GM10847 (cell line): Measurements from ENCODE around the gene FPR2.

Experiments used
- POLR2A ChIP-seq: IDR thresholded peaks from 2 replicates; pipeline ENCODE4 v1.6.1; 2011; ENCODE audit not compliant: insufficient read length; ENCODE audit errors: extremely low read depth

Gene FPR2

DNA sequence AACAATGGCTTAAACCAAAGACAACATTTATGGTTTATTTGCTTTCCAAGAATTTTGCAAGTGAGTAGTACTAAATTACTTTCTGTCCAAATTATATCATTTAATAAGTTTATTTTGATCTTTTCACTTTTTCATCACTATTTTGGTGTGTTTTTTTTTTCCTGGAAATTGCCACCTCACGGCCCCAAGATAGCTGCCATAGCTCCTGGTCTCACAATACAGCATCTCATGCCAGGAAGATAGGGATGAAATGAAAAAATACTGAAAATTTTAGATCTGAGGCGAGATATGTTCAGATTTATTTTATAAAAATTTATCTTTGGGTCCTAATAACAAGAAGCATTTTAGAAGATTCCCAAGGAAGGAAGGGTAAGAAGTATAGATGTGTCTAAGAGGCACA, 27.0 kb downstream of the FPR2 start:
- TF ChIP-seq POLR2A = no peak

DNA sequence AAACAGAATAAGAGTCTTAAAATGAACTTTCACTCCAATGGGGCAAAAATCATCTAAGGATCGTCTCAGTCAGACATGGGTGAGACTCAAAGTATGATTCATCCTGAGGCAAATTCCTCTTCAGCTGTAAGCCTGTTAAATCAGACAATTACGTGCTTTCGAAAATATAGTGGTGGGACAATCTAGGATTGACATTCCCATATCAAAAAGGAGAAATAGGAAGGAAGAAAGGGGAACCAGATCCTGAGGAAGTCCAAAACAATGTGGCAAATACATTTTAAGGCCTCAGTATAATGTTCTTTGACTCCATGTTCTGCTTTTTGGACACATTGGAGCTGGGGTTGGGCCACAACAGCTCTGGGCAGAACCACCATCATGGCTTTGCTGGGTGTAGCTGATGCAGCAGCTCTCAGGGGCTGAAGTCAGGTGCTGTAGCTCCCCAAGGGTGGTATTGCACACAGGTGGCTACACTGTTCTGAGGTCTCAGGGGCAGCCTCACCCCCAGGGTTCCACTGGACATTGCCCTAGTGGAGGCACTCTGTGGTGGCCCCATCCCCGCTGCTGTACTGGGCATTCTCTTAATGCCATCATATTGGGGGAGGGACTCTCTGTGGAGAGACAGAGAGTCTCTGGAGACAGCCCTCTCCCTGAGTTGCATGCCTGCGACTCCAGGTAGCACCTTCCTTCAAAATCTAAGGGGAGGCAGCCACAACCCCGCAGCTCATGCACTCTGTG, 28.2 kb downstream of the FPR2 start:
- no peak for TF ChIP-seq POLR2A

DNA sequence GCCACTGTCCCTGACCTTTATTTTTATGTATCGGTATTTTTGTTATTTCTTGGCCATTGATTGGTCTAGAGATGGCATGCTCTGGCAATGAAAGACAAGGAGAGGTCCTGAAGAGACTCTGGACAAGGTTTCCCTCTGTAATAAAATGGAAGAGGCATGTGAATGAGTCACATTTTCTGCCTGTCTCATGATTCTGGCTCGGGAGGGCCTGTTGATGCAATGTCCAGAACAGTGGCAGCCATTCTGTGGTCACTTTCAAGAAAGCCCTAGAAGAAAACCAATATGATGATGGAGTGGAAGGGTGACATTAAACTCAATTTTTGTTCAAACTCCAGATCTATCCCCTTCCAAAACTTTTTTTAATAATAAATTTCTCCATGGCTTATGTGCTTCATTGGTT, 32.0 kb downstream of the FPR2 start:
- TF ChIP-seq POLR2A = no peak

DNA sequence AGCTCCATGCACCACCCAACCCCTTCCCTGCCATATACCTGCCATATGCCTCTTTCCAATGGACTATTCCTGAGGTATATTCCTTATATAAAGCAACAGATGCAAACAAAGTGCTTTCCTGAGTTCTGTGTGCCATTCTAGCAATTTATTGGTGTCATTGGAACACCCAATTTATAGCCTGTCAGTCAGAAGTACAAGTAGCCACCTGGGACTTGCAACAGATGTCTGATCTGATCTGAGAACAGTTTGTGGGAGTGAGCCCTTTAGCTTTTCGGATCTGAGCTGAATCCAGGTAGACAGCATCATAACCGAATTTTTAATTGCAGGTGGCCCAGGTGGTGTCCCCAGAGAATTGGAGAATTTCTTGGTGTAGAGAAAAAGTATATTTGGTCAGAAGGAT, 33.0 kb downstream of the FPR2 start:
- TF ChIP-seq POLR2A = no peak

DNA sequence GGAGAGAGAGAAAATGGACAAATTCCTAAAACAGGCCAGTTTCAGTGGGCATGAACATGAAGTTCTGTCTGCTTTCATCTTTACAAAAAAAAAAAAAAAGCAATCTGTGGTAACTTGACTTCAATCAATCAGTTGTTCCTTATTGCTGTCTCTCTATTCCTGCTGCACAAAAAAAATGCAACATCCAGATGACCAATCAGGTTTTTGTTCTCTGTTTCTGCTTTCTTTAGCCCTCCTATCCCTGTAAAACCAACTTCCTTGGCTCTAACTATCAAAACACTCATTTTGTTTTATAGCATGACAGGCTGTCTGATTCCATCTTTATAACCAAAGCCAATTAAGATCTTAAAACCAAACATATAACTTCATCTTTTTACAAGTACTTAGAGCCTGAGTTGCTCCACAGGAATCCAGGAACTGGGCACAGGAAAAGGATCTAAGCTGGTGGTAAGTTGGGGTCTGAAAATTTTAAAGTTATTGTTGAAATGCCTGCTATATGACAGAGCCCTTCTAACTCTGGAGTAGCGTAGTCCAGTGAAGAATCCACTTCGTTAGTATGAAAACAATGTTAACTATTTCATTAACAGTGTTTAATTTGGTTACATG, 34.0 kb downstream of the FPR2 start, which contains the start of gene FPR3:
Gene FPR3, plus strand, starts transcription at position 273 of the 606 bp plus-strand sequence. CDS start 28,592 bp downstream, outside the sequence.
- TF ChIP-seq POLR2A = no peak

DNA sequence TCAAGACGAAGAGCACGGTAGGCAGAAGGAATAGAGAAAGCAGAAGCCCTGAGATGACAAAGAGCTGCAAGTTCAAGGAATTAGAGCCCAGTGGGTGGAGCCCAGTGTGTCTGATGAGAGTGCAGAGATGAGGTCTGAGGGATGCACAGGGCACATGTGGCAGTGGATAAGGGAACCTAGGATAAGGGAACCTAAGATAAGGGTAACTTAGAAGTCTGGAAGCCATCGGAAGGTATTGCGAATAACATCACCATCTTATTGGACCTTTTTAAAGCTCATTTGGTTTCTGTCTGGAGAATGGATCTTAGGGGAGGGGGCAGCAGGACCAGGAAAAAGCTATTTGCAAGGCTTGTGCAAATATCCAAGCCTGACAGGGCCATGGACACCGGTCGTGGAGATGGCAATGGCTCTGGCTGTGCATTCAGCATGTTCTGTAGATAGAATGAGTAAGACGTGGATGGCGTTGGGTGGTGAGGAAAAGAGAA, 35.3 kb downstream of the FPR2 start:
- TF ChIP-seq POLR2A = no peak

DNA sequence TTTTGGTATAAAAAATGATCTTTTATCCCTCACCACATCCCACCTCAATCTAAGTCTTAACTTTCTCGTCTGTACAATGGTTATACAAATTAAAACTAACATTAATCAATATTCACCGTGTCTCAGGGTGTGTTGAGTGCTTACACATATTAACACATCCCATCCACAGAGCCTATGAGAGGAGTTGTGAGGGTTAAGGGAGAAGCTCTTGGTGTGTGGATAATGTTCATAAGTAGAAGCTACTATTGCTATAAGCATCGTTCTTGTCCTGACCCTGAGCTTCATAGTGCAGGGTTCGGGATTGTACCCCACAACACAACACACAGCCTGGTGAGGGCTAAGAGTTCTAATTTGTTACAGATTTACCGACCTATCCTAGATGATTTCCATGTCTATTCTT, 36.5 kb downstream of the FPR2 start:
- no peak for TF ChIP-seq POLR2A

DNA sequence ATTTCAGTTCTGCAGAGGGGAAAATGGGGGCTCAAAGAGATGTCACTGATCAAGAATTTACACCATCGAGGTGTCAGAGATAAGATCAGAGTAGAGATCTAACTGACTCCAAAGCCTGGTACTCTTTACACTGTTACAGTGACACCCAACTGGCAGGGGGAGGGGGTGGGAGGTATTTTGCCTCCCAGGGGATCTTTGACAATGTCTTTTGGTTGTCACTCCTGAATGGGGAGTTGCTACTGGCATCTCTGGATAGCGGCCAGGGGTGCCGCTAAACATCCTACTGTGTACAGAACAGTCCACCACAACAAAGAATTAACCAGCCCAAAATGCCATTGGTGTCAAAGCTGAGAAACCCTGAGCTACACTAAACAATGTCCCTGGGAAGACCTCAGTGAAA, 37.1 kb downstream of the FPR2 start:
- no peak for TF ChIP-seq POLR2A

DNA sequence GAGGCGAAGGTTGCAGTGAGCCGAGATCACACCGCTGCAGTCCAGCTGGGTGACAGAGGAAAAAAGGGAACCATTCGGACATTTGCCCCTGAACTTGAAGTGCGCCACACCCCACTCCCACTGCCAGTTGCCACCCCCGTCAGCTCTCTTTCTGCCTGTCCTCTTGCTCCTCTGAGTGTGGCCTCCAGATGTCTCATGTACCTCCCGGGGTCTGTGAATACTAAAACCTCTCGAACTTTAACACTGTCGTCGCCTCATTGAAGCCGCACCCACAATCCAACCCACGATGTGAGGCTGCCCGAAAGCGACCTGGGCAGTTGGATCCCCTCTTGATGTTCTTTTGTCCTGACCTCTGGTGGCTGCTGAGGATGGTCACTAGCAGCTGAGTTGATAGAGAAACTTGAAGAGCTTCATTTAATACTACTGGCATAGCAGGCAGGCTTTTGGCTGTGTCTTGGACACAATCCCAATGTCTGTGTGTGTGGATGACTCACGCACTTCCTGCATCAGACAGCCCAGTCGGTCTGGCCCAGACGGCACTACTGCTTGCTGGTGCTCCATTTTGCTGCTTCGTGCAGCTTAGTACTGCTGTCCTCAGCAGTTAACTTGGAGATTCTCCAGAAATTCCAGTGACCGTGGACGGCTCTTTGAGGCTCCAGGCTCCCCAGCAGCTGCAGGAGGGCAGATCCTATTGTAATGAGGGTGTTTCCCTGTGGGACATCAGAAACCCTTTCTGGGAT, 38.2 kb downstream of the FPR2 start:
- no peak for TF ChIP-seq POLR2A

DNA sequence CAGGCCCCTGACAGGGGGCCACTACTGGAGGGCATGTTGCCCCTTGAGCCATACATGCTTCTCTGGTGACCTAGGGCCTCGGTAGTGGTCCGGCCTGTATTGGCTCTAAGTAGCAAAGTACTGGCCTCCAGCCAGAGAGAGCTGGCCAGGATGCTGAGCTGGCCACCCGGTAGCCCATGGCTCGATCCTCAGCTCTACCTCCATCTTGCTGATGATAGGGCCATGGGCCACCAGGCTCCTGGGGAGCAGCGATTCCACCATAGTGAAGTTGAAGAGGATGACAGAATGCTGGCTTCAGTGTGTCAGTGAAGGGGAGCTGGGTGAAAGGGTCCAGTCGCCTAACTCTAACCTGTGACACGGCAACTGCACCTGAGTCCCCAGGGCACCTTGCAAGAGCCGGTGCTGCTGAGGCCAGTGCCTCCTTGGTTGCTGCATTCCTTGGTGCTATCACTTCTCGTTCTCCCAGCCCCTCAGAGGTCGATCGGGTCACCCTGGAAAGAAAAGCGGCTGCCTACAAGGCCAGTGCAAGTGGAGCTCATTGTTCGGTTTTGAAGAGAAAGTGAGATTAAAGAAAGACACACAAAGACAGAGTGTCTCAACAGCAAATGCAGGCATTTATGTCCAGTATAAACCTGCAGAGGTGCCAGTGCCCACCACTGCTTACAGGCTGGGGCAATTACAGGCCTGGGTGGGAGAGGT, 38.9 kb downstream of the FPR2 start:
- TF ChIP-seq POLR2A = no peak

DNA sequence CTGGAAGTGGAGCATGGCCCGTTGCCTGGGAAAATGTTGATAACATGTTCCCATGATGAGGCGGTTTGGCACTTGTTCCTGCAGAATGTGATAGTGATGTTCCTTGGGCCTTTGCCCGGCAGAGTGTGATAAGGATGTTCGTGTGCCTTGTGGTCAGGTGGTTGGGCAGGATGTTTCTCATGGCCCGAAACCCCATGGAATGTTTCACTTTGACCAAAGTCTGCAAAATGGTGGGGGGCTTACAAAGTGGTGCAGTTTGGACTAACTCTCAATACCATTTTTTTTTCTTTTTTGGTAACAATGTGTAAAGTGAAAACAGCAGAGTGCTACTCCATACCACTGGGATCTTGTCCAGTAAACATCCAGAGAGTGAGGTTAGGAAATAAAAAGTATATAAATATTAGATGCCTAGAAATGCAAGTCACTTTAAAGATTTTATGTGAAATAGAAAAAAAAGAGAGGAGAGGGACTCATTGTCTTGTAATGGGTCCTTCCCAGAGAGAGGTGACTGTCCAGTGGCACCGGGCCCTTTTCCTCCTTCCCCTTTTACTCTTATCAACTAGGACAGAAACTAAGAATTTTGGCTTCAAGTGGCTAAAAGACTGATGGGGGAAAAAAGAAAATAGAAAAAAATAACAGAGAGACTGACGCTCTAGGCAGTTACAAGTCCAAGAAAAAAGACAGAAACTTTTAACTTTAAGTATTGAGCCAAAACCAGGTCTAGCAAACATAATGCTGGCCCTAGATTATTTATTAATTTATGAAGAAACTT, 39.7 kb downstream of the FPR2 start:
- TF ChIP-seq POLR2A = no peak

DNA sequence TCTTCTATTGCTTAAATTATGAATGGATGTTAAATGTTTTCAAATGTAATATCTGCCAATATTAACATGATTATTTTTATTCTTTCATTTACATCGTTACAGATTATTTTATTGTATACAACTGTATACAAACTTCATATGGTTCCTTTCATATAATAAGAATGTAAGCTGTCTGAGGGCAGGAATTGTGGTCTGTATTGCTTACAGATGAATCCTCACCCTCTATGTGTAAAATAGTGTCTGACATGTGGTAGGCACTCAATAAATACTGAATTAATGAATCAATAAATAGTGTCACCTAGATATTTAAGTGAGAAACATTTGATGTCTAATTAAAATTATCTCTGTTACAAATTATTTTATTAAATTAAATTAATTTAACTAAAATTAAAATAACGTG, 41.8 kb downstream of the FPR2 start:
- TF ChIP-seq POLR2A = no peak

DNA sequence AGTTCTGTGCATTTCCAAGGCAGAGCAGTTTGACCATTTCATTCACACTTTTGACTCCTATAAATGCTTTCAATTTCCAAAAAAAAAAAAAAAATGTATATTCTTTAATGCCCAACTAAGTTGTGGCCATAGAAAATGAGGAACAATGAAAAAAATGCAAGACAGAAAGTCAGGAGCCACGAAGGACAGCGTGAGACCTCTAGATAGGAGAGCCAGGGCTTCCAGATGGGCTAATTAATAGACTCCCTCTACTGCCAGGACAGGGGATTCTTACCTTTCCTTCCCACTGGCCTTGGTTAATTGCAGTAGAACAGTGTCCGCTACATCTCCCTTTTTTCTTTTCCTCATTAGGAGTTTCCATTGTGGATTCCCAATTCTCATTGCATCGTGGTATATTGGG, 42.5 kb downstream of the FPR2 start:
- TF ChIP-seq POLR2A = no peak

DNA sequence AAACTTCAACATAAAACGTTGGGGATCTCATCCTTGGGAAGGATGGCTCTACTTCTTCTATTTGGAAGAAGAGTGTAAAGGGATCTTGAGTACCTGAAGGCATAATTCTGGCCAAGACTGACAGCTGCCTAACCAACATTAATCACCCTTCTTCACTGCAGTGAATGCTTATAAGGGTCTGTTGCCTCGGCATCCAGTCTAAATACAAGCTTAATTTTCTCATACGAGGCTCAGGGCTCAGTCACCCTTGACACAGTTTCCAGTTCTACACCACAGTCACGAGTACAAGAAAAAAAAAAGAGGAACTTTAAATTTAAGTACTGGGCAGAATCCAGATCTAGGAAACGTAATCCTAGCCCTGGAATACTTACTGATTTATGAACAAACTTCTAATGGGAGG, 43.0 kb downstream of the FPR2 start:
- no peak for TF ChIP-seq POLR2A

DNA sequence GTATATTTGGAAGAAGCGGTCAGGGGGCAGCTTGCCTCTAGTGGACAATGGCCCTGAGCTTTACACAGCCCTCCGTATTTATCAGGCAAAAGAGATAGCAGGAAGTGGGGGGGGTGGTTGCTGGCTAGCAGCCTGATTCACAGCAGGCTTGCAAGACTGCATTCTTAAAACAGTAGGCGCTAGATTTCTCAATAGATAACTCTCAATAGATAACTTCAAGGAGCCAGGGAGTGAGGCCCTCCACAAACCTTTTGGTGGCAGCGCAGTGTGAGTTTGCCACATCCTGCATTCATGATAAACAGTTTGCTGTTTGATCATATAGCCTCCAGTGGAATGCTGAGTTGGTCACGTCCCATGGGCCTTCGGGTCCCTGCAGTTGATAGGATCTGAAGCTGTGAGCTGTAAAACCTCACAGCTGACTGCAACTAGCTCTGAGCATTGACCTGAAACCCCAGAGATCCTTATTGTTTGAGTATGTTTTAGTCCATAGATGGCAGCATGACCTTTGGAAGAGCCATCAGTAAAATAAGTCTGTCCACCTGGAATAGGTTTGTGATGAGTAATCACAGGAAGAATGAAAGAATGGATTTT, 46.2 kb downstream of the FPR2 start:
- no peak for TF ChIP-seq POLR2A

DNA sequence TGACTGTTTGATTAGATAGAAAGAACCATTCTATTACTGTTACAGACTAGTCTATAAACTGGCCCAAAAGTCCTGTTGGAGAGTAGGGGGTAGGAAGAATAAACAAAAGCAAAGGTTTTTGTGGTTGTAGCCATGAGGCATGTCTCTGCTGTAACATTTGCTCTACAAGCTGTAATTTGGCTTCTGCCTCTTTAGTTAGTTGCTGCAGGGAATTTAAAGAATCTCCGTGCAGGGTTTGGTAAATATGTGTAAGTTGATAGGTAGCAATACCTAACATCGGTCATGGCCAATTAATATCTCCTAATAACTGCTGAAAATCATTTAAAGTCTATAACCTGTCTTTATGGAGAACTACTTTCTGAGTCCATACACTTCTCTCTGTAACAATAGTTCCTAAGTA, 46.9 kb downstream of the FPR2 start:
- TF ChIP-seq POLR2A = no peak
